Measurements from ENCODE around the gene BBS10. TPM values are rescaled to one million over a fixed set of nuclear protein-coding genes. Genes with fewer than 3 reads are reported as not detected.

BBS10 gene
- total RNA-seq, 4 donors from 2014 or later, result 11.4 to 17.6 (median 13.5) TPM

DNA sequence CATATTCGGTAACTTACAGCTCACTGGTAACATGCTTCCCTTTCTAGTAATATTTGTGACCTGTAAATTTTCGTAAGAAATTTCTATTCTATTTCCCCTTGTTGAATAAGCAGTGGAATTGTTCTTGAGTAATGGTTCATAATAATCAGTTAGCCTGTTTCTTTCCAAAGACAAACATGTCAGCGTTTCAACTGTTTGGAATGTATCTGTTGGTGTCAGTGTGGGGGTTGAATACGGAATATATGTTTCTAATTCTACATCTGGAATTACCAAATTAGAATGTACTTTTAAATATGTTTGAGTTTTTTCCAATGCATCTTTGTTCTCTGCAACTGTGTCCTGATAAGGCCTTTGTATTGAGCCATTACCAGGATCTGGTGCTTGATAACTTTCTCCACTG is 2.0 kb downstream of the BBS10 start:
- WGBS, 2 donors, result 89 to 92% methylated on average over 4 of the region's 4 CpGs
- H3K4me3 ChIP-seq (replicated peaks in 1 of 3), result no peak overlapping the region
- intact Hi-C loops (cut with DNase I), result loop anchor here (10.0 kb wide), 1 partner anchor 271 kb away; no protein-coding TSS in a partner anchor
- no peaks in the 10 kb centered on the region for H3K27me3 ChIP-seq
- no peak for DNase-seq
- TF ChIP-seq, protein P1, sequence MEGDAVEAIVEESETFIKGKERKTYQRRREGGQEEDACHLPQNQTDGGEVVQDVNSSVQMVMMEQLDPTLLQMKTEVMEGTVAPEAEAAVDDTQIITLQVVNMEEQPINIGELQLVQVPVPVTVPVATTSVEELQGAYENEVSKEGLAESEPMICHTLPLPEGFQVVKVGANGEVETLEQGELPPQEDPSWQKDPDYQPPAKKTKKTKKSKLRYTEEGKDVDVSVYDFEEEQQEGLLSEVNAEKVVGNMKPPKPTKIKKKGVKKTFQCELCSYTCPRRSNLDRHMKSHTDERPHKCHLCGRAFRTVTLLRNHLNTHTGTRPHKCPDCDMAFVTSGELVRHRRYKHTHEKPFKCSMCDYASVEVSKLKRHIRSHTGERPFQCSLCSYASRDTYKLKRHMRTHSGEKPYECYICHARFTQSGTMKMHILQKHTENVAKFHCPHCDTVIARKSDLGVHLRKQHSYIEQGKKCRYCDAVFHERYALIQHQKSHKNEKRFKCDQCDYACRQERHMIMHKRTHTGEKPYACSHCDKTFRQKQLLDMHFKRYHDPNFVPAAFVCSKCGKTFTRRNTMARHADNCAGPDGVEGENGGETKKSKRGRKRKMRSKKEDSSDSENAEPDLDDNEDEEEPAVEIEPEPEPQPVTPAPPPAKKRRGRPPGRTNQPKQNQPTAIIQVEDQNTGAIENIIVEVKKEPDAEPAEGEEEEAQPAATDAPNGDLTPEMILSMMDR (IDR thresholded peaks at IDR 0.05), result no peak
- TF ChIP-seq POLR2A (IDR thresholded peaks at IDR 0.05), result no peak
- no peak overlapping the region for H3K27ac ChIP-seq
- H3K9me3 ChIP-seq, result no peaks in the 10 kb centered on the region
- no peaks in the 10 kb centered on the region for H3K36me3 ChIP-seq
- peaks cover 13 to 20% of the 10 kb centered on the region in 2 donors for H3K4me1 ChIP-seq

DNA sequence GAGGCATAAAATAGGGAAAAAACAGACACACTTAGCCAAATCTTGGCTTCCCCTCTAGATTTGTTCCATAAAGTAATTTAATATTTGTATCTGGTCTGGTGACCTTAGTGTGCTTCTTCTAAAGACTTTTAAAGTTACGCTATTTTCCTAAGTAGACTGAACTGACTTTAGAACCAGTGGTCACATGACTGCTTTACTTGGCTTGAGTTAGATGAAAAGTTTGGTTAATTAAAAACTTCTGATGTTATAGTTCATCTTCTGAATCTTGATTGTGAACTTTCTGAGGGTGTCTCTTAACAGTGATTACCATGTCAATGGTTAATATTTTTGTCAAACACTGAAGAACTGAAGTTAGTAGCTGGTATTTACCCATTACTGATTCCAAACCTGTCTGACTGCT is 2.6 kb downstream of the BBS10 start:
- TF ChIP-seq POLR2A (IDR thresholded peaks at IDR 0.05), result no peak
- TF ChIP-seq, protein P1 (IDR thresholded peaks at IDR 0.05), result no peak
- intact Hi-C loops (cut with DNase I), result loop anchor here (10.0 kb wide), 1 partner anchor 271 kb away; no protein-coding TSS in a partner anchor
- WGBS, 2 donors, result 91 to 96% methylated on average over 1 of the region's 1 CpG

DNA sequence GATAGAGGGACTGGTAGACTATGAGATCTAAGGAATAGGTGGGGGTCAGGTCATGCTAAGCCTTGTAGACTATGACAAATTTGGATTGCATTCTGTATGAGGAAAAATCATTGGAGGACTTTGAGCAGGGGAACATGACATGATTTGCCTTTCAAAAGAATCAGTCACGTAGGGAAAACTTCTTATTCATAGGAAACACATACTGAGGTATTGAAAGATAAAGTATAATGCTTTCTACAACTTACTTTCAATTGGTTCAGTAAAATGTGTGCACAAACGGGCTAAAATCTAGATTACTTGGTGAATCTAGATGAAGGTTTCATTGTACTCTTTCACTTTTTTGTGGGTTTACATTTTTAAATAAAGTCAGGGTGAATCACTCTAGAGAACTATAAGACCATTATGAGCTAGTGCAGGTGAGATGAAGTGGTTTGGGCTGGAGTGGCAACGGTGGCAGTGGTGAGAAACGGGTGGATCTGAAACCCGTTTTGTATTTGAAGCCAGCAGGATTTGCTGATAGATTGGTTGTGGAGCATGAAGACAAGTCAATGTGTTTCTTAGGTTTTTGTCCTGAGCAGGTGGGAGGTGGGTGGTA is 6.7 kb downstream of the BBS10 start:
- intact Hi-C loops (cut with DNase I), result loop anchor here (10.0 kb wide), 1 partner anchor 267 kb away; no protein-coding TSS in a partner anchor

More for the DNA sequence above, 2.6 kb downstream of the BBS10 start:
- no peaks in the 10 kb centered on the region for H3K27me3 ChIP-seq
- H3K27ac ChIP-seq, result no peak overlapping the region
- H3K4me1 ChIP-seq, result peaks cover 13 to 20% of the 10 kb centered on the region in 2 donors
- no peaks in the 10 kb centered on the region for H3K36me3 ChIP-seq
- DNase-seq, result no peak
- no peaks in the 10 kb centered on the region for H3K9me3 ChIP-seq
- no peak overlapping the region for H3K4me3 ChIP-seq (replicated peaks in 1 of 3)

DNA sequence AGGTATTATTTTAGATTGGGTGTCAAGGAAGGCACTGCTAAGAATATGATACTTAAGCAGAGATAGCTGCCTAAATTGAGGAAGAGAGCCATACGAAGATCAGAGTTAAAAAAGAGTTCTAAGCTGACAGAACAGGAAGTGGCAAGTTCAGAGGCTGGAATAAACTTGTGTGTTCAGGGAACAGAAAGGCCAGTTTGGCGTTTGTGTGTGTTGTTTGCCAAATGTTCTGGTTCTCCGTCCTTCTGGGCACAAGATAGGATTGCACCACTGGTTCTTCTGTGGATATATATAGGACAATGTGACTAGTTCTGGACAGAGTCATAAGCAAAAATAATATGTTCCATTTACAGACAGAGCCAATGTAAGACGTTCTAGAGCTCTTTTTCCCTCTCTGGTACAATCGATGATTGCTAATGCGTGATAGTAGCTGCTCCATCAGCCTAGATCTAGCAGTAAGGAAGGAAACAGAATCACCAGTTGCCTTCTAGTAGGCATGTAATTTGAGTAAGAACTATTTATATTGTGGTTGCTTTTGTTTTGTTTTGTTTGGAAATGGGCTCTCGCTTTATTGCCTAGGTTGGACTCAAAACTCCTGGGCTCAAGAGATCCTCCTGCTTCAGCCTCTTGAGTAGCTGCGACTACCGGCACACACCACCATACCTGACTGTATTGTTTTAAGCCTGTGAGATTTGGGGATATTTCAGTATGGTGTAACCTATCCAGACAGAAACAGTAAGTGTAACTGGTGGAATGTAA is 7.4 kb downstream of the BBS10 start:
- peaks cover 0 to 4% of the 10 kb centered on the region in 2 donors for H3K4me1 ChIP-seq
- no peaks in the 10 kb centered on the region for H3K27me3 ChIP-seq
- intact Hi-C loops (cut with DNase I), result loop anchor here (10.0 kb wide), 1 partner anchor 266 kb away; no protein-coding TSS in a partner anchor
- H3K27ac ChIP-seq, result no peak overlapping the region
- DNase-seq, result no peak
- 72 to 79% methylated on average over 9 of the region's 9 CpGs for WGBS, 2 donors
- no peak overlapping the region for H3K4me3 ChIP-seq (replicated peaks in 1 of 3)
- no peaks in the 10 kb centered on the region for H3K36me3 ChIP-seq
- no peaks in the 10 kb centered on the region for H3K9me3 ChIP-seq
- TF ChIP-seq POLR2A (IDR thresholded peaks at IDR 0.05), result no peak
- TF ChIP-seq, protein P1 (IDR thresholded peaks at IDR 0.05), result no peak

More for the DNA sequence above, 6.7 kb downstream of the BBS10 start:
- H3K4me3 ChIP-seq (replicated peaks in 1 of 3), result no peak overlapping the region
- H3K4me1 ChIP-seq, result peaks cover 0 to 4% of the 10 kb centered on the region in 2 donors
- DNase-seq, result no peak
- H3K36me3 ChIP-seq, result no peaks in the 10 kb centered on the region
- TF ChIP-seq, protein P1 (IDR thresholded peaks at IDR 0.05), result no peak
- TF ChIP-seq POLR2A (IDR thresholded peaks at IDR 0.05), result no peak
- 88 to 89% methylated on average over 5 of the region's 5 CpGs for WGBS, 2 donors
- no peaks in the 10 kb centered on the region for H3K9me3 ChIP-seq
- no peaks in the 10 kb centered on the region for H3K27me3 ChIP-seq
- no peak overlapping the region for H3K27ac ChIP-seq

DNA sequence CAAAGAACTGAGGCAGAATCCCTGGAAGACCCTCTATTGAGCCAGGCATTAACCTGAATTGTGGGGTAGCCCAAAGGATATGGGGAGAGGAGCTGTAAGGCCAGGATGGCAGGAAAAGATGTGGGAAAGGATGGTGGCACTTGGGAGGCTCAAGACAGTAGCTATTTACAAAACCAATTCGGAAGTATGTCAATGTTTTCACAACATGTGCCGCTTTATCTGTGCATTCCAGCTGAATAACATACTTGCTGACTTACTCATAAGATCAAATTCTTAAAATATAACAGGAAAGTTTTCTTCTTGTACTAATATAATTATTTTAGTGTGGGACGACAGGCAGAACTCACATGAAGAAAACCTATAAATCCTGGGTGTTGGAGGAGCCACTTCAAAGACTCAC is 10.6 kb downstream of the BBS10 start:
- no peak for DNase-seq
- Histone ChIP-seq H3K4me1 (no peaks in the 10 kb centered on the region), H3K36me3 (no peaks in the 10 kb centered on the region), H3K27ac (no peak overlapping the region), H3K9me3 (no peaks in the 10 kb centered on the region), H3K4me3 (replicated peaks in 1 of 3) (no peak overlapping the region), H3K27me3 (no peaks in the 10 kb centered on the region)
- 89 to 96% methylated on average over 3 of the region's 3 CpGs for WGBS, 2 donors
- TF ChIP-seq, protein P1 (IDR thresholded peaks at IDR 0.05), result no peak
- TF ChIP-seq POLR2A (IDR thresholded peaks at IDR 0.05), result no peak
- intact Hi-C loops (cut with DNase I), result no loop called here

All from thyroid gland (tissue), 4 donors.